GM21367 (cell line): Measurements from ENCODE around the gene APC2.

Experiments used
- ATAC-seq: cut with Tn5 transposase; IDR thresholded peaks from one replicate; pipeline ENCODE4 v1.9.1; 2021; ENCODE audit not compliant: unreplicated experiment

Gene APC2

DNA sequence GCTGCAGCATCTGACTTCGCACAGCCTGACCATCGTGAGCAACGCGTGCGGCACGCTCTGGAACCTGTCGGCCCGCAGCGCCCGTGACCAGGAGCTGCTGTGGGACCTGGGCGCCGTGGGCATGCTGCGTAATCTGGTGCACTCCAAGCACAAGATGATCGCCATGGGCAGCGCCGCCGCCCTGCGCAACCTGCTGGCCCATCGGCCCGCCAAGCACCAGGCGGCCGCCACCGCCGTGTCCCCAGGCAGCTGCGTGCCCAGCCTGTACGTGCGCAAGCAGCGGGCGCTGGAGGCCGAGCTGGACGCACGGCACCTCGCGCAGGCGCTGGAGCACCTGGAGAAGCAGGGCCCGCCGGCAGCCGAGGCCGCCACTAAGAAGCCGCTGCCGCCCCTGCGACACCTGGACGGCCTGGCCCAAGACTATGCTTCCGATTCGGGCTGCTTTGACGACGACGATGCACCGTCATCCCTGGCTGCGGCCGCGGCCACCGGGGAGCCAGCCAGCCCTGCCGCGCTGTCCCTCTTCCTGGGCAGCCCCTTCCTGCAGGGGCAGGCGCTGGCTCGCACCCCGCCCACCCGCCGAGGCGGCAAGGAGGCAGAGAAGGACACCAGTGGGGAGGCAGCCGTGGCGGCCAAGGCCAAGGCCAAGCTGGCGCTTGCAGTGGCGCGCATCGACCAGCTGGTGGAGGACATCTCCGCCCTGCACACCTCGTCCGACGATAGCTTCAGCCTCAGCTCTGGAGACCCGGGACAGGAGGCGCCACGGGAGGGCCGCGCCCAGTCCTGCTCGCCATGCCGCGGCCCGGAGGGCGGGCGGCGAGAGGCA lies 15.5 kb downstream of the APC2 start:
- ATAC-seq, result no peak

DNA sequence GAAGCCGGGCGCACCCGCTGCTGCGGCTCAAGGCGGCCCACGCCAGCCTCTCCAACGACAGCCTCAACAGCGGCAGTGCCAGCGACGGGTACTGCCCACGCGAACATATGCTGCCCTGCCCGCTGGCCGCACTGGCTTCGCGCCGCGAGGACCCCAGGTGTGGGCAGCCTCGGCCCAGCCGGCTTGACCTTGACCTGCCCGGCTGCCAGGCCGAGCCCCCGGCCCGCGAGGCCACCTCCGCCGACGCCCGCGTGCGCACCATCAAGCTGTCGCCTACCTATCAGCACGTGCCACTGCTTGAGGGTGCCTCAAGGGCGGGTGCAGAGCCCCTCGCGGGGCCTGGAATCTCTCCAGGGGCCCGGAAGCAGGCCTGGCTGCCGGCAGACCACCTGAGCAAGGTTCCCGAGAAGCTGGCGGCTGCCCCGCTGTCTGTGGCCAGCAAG lies 16.1 kb downstream of the APC2 start:
- no peak for ATAC-seq

DNA sequence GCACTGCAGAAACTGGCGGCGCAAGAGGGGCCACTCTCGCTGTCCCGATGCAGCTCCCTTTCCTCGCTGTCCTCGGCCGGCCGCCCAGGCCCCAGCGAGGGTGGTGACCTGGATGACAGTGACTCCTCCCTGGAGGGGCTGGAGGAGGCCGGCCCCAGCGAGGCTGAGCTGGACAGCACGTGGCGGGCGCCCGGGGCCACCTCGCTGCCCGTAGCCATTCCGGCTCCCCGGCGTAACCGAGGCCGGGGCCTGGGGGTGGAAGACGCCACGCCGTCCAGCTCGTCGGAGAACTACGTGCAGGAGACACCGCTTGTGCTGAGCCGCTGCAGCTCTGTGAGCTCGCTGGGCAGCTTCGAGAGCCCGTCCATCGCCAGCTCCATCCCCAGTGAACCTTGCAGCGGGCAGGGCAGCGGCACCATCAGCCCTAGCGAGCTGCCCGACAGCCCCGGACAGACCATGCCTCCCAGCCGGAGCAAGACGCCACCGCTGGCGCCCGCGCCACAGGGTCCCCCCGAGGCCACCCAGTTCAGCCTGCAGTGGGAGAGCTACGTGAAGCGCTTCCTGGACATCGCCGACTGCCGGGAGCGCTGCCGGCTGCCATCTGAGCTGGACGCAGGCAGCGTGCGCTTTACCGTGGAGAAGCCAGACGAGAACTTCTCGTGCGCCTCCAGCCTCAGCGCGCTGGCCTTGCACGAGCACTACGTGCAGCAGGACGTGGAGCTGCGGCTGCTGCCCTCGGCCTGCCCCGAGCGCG lies 16.7 kb downstream of the APC2 start:
- ATAC-seq, result no peak

DNA sequence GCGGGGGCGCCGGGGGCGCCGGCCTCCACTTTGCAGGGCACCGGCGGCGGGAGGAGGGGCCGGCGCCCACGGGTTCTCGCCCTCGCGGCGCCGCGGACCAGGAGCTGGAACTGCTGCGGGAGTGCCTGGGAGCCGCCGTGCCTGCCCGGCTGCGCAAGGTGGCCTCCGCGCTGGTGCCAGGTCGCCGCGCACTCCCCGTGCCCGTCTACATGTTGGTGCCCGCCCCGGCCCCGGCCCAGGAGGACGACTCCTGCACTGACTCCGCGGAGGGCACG lies 17.2 kb downstream of the APC2 start:
- ATAC-seq, result no peak

DNA sequence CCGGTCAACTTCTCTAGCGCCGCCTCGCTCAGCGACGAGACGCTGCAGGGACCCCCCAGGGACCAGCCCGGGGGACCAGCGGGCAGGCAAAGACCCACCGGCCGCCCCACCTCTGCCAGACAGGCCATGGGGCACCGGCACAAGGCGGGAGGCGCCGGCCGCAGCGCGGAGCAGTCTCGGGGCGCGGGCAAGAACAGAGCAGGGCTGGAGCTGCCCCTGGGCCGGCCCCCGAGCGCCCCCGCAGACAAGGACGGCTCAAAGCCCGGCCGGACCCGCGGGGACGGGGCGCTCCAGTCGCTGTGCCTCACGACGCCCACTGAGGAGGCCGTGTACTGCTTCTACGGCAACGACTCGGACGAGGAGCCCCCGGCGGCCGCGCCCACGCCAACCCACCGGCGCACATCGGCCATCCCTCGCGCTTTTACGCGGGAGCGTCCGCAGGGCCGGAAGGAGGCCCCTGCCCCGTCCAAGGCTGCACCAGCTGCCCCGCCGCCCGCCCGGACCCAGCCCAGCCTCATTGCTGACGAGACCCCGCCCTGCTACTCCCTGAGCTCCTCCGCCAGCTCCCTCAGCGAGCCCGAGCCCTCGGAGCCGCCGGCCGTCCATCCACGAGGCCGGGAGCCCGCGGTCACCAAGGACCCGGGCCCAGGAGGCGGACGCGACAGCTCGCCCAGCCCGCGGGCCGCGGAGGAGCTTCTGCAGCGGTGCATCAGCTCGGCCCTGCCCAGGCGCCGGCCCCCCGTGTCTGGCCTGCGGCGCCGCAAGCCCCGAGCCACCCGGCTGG lies 17.8 kb downstream of the APC2 start:
- ATAC-seq, result no peak

DNA sequence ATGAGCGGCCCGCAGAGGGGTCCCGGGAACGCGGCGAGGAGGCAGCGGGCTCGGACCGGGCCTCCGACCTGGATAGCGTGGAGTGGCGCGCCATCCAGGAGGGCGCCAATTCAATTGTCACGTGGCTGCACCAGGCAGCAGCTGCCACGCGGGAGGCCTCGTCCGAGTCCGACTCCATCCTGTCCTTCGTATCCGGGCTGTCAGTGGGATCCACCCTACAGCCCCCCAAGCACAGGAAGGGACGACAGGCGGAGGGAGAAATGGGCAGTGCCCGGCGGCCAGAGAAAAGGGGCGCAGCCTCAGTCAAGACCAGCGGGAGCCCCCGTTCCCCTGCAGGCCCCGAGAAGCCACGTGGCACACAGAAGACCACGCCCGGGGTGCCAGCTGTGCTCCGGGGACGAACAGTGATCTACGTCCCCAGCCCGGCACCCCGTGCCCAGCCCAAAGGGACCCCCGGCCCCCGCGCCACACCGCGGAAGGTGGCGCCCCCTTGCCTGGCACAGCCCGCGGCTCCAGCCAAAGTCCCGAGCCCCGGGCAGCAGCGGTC lies 18.4 kb downstream of the APC2 start:
- no peak for ATAC-seq

DNA sequence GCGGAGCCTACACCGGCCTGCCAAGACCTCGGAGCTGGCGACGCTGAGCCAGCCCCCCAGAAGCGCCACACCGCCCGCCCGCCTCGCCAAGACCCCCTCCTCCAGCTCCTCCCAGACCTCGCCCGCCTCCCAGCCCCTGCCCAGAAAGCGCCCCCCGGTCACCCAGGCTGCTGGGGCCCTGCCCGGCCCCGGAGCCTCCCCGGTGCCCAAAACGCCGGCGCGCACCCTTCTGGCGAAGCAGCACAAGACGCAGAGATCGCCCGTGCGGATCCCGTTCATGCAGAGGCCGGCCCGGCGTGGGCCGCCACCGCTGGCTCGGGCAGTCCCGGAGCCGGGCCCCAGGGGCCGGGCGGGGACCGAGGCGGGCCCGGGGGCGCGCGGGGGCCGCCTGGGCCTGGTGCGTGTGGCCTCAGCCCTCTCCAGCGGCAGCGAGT lies 18.9 kb downstream of the APC2 start:
- ATAC-seq, result no peak

DNA sequence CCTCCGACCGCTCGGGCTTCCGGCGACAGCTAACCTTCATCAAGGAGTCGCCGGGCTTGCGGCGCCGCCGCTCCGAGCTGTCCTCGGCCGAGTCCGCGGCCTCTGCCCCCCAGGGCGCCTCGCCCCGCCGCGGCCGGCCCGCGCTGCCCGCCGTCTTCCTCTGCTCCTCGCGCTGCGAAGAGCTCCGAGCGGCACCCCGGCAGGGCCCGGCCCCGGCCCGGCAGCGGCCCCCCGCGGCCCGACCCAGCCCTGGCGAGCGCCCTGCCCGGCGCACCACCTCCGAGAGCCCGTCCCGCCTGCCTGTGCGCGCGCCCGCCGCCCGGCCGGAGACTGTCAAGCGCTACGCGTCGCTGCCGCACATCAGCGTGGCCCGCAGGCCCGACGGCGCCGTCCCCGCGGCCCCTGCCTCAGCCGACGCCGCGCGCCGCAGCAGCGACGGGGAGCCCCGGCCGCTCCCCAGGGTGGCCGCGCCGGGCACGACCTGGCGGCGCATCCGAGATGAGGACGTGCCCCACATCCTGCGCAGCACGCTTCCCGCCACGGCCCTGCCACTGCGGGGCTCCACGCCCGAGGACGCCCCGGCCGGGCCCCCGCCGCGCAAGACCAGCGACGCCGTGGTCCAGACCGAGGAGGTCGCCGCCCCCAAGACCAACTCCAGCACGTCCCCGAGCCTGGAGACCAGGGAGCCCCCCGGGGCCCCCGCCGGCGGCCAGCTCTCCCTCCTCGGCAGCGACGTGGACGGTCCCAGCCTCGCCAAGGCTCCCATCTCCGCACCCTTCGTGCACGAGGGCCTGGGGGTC lies 19.5 kb downstream of the APC2 start:
- ATAC-seq, result no peak

DNA sequence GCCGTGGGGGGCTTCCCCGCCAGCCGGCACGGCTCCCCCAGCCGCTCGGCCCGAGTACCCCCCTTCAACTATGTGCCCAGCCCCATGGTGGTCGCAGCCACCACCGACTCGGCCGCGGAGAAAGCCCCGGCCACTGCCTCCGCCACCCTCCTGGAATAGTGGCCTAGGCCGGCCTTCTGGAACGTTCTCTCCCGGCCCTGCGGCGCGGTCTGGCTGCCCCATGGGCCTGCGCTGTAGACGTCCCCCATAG lies 20.1 kb downstream of the APC2 start:
- no peak for ATAC-seq

DNA sequence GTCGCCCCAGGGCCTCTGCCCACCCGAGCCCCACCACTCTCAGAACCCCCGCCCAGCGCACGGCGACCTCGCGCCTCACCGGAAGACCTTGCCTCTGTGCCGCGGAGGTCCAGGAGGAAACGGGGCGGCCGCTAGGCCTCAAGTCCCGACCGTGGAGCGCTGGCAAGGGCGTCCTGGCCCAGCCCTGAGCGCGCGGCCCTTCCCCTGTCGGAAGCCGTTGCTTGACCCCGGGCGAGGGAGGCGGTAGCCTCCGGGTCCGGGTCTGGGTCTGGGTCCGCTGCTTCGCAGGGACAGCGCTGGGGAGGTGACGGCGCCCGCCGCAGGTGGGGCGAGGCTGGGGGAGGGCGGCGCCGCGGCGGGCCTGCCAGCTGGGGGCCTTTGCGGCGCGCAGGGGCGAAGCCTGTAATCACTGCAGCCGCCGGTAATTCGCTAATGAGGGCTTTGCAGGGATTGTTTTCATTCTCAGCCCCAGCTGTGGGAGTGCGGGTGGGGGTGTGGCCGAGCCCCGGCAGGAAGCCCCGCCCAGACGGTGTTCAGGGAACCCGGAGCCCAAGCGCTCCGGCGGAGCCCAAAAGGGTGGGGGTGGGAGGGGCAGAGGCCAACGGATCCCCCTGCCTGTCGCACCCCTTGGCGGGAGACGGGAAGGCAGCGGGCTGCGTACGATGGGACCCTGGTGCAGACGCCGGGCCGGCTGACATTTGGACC lies 20.5 kb downstream of the APC2 start:
- no peak for ATAC-seq

DNA sequence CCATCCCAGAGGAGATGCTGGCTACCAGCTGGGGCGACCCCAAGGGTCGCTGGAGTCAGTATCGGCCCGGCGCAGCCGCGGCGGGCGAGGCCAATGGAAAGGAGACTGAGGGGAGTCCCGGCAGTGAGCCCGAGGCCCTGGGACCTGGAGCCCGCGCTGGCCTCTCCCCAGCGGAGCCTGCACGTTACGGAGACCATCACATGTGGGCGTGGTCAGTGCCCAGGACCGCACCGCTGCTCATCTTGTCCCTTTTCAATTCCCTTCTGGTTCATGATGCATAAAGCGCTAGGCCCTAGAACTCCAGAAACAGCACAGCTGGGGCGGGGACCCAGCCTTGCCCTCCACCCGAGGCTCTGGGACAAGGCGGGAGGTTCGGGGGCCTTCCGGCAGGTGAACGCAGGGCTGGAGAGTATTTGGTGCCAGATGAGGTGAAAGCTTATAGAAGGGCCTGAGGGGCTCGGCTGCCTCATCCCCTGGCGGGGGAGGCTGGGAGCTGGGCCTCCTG lies 21.1 kb downstream of the APC2 start:
- no peak for ATAC-seq

DNA sequence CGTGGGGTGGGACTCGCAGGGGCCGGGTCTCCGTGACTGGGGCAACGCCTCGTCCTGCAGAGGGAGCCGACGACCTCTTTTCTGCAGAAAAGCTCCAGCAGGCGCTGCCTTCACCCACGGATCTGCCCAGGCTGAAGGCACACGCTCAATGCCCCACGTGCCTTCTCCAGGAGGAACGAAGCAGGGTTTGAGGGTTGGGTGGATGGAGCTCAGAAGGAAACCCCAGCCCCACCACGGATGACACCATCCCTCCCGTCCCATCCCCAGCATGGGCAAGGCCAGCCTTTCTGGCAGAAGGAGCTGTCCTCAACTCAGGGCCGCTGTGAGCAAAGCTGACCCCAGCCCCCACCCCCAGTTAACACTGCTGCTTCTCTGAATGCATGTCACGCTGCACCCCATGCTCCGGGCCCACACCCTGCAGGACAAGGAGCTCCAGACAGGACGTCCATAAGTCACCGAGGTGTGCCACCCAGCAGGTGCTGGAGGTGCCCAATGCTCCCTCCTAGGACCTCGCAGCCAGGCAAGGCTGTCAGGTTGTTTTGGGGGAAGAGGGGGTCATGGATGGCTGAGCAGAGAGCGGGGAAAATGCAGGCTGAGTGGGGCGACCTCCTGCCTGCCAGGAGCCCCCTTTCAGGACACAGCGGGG lies 21.7 kb downstream of the APC2 start:
- no peak for ATAC-seq

DNA sequence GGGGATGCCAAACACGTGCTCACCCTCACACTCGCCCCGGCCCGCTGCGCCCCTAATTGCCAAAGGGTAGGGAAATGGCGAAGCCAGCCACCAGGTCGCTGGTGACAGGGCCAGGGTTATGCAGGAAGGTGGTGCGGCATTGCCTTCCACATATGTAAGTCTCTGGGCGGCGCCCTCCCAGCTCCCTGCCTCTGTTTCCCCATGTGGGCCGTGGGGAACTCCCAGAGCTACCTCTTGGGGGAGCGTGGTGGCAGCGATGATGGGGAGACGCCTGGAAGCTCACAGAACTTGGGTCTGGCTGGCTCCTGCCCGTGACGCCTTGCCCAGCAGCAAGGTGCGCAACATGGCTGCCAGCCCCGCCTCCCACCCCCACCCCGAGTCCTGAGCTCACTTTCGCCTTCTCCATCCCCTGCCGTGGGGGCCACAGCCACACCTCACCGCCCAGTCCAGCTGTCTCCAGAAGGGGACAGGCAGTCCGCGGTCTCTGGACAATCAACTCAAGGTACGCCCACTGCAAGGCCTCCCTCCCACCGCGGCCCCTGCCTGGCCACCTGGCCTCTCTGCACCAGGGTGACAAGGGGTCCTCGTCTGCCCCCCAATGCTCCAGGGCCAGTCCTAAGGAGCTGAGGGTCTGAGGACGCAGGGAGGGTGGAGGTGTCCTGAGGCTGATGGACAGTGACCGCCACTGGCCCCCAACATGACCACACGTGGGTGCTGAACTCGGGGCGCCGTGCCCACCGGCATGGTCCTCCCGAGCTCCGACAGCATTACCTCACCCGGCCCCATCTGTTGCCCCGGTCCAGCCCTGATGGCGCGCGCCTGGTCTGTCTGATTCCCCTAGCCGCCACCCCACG lies 22.5 kb downstream of the APC2 start:
- no peak for ATAC-seq

DNA sequence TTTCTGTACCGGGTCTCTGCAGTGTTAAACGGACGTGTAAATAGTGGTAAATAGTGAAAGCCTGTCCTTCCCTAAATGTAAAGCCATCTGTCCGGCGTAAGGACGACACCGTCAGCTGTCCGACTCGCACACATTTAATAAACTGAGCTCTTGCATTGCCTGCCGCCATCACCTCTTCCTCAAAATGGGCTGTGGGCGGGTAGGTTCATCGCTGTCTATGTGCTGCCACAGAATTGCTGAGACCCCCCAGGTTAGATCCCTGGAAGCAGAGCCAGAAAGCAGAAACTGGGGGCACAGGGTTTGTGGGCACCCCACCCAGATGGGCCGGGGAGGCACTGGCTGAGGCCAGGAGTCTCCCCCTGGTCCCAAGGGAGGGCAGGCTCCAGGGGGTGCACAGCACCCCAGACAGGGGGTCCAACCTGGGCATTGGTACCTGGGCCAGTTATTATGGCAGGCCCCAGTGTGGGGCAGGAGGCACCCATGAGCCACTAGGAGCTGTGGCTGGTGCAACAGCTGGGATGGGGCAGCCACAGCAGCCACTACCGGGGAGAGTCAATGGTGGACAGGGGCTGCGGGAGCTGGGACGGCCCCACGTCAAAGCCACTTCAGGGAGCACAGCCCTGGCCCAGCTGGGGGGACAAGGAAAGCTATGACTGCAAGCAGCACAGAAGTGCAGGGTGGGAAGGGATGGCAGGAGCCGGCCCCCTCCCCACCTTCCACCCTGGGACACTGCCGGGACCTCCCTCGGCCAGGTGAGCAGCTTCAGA lies 23.3 kb downstream of the APC2 start:
- ATAC-seq, result no peak

DNA sequence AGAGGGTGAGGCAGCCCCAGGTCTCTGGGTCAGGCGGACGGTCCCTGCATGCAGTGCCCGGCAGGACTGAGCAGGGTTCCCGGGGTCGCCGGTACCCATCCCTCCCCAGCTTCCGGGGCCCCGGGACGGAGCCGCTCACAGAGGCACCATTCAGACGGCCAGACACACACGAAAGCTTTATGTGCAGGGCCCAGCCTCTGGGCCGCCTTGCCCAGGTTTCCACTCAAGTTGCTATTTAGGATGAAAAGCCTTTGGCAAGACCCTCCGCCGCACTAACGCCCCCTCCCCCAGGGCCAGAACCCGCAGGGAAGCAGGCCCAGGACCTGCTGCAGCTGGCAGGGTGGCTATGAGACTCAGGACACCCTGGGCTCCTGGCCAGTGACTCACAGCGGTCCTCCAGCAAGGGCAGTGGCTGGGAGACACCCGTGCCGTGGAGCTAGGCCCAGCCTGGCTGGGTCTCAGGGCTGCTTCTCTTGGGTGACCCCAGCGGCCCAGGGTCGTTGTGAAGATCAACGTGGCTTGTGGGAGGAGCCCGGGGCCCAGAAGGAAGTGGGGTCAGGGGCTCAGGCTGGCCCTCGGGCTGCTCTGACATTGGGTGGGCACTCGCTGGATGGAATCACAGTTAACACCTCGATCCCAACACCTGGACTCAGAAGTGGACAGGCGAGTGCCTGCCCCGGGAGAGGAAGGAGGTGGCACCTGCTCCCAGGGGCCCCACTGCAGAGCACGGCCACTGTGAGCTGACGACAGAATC lies 24.3 kb downstream of the APC2 start:
- ATAC-seq, result no peak

DNA sequence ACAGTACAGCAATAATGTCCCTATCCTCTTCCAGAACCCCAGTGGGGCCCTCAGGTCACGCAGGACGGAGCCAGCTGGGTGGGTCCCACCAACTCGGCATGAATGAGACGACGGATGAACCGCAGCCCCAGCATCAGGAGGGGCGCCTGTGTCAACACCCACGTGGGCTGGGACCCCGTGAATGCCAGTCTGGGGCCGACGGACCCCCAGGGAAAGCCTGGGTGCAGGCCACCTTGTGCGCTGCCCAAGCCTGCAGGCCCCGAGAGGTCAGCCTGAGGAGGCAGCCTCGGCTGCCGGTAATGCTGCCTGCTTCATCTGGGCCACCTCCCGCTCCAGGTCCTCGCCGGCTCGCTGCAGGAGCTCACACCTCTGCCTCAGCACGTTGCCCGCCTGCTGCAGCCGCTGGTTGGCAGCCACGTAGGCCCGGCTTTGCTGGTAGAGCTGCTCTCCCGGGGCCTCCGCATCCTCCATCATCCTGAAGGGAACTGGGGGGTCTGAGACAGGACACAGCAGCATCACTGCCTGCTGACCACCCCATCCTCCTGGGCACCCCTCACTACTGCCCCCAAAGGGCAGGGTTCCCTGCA lies 24.9 kb downstream of the APC2 start:
- ATAC-seq, result no peak
